ENCODE results near the gene FGD3.
A peak's percentile ranks its signal among the peaks of the same experiment; 100 is the strongest.

Gene FGD3

DNA sequence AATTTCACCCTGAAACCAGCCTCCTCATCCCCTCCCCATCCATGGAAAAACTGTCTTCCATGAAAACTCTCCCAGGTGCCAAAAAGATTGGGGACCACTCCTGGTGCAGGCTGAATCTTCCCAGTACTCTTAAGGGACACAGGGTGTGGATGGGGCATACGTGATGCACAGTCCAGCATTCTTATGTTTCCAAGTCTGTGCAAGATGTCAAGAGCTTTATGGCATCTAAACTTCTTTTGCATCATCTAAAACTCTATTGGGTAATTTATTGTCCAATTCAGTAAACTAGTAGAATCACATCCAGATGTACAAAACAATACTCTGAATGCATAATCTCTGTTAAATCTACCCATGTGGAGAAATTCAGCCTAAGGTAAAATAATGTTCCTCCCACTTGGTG lies 9.3 kb upstream of the FGD3 start:
- TF ChIP-seq, protein P1, sequence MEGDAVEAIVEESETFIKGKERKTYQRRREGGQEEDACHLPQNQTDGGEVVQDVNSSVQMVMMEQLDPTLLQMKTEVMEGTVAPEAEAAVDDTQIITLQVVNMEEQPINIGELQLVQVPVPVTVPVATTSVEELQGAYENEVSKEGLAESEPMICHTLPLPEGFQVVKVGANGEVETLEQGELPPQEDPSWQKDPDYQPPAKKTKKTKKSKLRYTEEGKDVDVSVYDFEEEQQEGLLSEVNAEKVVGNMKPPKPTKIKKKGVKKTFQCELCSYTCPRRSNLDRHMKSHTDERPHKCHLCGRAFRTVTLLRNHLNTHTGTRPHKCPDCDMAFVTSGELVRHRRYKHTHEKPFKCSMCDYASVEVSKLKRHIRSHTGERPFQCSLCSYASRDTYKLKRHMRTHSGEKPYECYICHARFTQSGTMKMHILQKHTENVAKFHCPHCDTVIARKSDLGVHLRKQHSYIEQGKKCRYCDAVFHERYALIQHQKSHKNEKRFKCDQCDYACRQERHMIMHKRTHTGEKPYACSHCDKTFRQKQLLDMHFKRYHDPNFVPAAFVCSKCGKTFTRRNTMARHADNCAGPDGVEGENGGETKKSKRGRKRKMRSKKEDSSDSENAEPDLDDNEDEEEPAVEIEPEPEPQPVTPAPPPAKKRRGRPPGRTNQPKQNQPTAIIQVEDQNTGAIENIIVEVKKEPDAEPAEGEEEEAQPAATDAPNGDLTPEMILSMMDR (IDR thresholded peaks at IDR 0.05) = no peak

DNA sequence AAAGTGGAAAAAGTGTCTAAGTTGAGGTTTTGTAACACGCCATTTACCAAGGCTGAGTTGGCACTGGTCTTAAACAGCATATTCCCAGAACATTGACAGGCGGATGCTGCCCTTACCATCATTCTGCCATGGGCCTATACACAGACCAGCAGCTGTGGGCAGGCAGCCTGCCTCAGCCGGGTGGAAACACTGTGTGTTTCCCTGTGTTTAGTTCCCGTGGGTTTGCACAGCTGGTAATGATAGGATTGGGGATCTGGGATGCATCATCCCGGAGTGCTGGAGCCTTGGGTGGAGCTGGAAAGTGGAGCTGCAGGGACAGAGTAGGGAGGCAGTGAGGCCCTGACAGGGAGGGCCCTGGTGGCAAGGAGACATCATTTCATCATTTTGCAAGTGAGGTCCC lies 5.5 kb upstream of the FGD3 start:
- TF ChIP-seq, protein P1 (IDR thresholded peaks at IDR 0.05) = no peak
- no peak for DNase-seq (ENCODE audit: low spot score)
- Histone ChIP-seq H3K27ac (no peak overlapping the region), H3K4me3 (no peak overlapping the region)

More for the DNA sequence above, 9.3 kb upstream of the FGD3 start:
- H3K27ac ChIP-seq = no peak overlapping the region
- no peak for DNase-seq (ENCODE audit: low spot score)
- no peak overlapping the region for H3K4me3 ChIP-seq

DNA sequence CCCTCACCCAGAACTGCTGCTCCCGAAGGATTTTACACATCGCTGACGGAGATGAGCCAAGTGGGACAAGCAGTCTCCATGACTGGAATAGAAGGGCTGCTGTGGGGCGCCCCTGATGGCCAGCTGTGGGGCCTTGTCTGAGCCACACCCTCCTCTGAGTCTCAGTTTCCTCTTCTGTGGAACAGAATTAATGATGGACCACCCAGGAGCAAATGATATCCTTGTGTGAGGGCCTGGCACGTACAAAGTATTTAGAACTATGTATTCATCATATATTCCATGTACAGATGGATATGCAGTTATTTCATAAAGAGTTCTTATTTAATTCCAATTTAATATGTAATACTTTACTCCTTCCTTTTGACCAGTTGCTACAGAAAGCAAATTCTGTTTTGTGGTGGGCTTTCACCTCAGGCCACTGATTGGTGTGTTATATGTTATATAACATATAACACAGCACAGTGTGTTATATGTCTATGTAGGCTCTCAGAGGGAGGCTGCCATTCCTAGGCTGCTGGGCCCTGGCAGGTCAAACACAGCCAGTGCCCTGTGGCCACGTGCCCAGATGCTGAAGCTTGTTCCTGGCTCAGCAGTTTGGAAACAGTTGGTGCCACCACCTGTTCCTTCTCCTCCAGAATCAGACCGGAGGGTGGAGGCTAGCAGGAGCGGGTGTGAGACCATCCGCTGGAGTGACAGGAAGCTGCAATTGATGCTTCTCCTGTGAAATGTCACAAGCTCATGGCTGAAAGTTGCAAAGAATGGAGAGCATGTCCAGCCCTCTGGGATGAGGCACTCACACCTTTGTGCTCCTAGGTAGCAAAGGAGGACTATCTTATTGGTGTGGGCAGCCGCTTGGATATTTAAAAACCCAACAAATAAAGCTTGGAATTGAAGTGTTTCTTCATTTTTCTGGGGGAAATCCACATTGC lies 4.4 kb upstream of the FGD3 start:
- TF ChIP-seq, protein P1 (IDR thresholded peaks at IDR 0.05) = no peak
- Histone ChIP-seq H3K4me3 (no peak overlapping the region), H3K27ac (no peak overlapping the region)
- no peak for DNase-seq (ENCODE audit: low spot score)

DNA sequence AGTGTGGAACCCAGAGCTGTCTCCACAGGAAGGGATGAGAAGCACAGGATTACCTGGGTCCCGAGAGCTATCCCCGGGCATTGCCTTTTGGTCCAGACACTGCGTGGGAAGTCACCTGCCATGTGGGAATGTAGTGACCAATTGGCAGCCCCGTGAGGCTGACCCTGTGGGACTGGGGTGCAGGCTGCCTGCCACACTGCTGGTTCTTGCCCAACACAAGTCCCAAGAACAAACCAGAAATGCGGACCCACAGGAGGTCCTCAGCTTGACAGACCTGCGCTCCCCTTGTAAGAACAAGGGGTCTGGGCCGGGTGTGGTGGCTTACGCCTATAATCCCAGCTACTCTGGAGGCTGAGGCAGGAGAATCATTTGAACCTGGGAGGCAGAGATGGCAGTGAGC lies 2.4 kb upstream of the FGD3 start:
- Histone ChIP-seq H3K27ac (no peak overlapping the region), H3K4me3 (no peak overlapping the region)
- DNase-seq (ENCODE audit: low spot score) = no peak
- TF ChIP-seq, protein P1 (IDR thresholded peaks at IDR 0.05) = no peak

DNA sequence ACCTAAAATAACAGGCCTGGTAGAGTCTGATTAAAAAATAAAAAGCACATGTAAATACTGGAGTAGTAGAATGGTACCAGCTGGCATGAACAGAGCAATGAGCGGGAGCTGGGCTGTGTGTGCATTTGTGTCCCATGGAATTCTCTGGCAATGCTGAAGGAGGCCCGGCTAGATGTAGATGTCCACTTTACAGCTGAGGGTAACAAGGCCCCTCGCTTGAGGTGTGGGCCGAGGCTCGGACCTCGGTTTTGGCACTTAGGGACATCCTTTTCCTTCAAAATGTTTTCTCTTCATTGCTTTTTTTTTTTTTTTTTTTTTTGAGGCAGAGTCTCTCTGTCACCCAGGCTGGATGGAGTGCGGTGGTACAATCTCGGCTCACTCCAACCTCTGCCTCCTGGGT lies 1.5 kb upstream of the FGD3 start:
- Histone ChIP-seq H3K27ac (no peak overlapping the region), H3K4me3 (no peak overlapping the region)
- DNase-seq (ENCODE audit: low spot score) = no peak
- TF ChIP-seq, protein P1 (IDR thresholded peaks at IDR 0.05) = no peak

DNA sequence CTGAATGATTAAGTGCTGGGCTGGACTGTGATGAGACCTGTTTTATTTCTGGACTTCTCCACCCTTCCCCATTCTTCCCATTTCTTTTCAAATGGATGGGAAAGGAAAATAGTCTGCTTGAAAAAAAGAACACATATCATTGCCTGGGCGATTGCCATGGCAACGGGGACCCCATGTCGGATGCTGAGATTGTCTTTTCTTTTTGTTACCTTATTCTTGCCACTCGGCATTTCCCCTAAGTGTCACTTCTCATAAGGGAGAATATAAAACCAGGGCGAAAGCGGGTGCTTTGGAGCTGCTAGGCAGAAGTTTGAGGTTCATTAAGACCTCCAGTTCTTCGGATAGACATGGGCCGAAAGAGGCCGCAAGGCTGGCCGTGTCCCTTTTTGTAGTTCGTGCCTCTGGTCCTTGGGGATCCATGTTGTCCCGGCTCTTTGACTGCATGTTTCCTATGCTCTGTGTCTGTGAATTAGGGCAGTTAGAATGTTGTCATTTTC lies 763 bp downstream of the FGD3 start:
- no peak overlapping the region for H3K27ac ChIP-seq
- DNase-seq (ENCODE audit: low spot score) = peak; percentile 4
- TF ChIP-seq, protein P1 (IDR thresholded peaks at IDR 0.05) = no peak
- no peak overlapping the region for H3K4me3 ChIP-seq

DNA sequence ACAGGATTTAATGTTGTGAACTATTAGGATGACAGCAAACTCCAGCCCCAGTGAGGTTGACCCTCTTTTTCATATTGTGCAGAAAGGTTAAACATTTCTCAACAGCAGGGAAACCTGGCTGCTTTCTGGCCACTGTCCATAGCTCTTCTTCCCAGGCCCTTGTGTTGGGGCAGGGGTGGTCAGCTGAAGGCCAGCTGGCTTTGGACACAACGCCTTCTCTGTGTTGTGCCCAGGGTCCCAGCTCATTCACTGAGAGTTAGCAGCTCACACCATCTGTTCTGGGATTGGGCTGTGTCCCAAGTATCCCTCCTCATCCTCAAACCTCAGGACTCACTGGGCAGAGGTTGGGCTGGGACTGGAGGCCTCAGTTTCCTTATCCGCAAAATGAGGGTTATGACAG lies 1.3 kb downstream of the FGD3 start:
- peak; percentile 33 for DNase-seq (ENCODE audit: low spot score)

More for the DNA sequence above, 1.3 kb downstream of the FGD3 start:
- no peak overlapping the region for H3K27ac ChIP-seq
- TF ChIP-seq, protein P1 (IDR thresholded peaks at IDR 0.05) = no peak
- no peak overlapping the region for H3K4me3 ChIP-seq

All from coronary artery (tissue), 2 donors.